ENCODE results near the gene C1QB. TPM values are rescaled to one million over a fixed set of nuclear protein-coding genes. Genes with fewer than 3 reads are reported as not detected.

C1QB gene
- total and polyA plus RNA-seq, 11 donors = 16.6 to 667 (median 77.4) TPM

GRCh38 chr1:22619252-22619651, 33.8 kb upstream of the C1QB start:
- no peak overlapping the region for H3K27ac ChIP-seq
- WGBS, 4 donors = 75 to 78% (median 77%) methylated on average over 7 of the region's 7 CpGs
- no peaks in the 10 kb centered on the region for H3K9me3 ChIP-seq
- peaks cover 0 to 98% (median 29%) of the 10 kb centered on the region in 9 donors for H3K27me3 ChIP-seq
- no peak for ATAC-seq
- TF ChIP-seq CTCF (IDR thresholded peaks at IDR 0.05) = no peak
- TF ChIP-seq POLR2A (IDR thresholded peaks at IDR 0.05) = no peak
- DNase-seq = no peak
- H3K4me3 ChIP-seq = no peak overlapping the region
- H3K4me1 ChIP-seq = no peaks in the 10 kb centered on the region
- intact Hi-C loops (cut with DNase I) = no loop called here
- no peaks in the 10 kb centered on the region for H3K36me3 ChIP-seq

DNA sequence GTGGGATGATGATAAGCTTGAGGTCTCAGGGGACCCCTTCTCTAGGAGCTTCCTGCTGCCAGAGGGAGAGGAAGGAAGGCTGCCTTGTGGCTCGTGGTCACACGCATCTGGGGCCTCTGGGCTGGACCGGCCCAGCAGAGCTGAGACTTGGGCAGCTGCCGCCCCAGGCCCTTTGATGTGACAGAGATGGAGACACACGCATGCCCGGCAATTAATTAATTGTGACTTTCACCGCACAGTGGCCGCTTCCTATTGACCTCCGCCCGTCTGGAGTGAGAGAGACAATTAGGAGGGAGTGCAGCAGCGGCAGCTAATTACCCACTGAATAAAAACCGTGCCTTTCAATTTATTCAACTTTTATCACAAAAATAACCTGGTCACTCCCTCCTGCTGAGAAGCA, 33.2 kb upstream of the C1QB start:
- DNase-seq = no peak
- peaks cover 0 to 98% (median 33%) of the 10 kb centered on the region in 9 donors for H3K27me3 ChIP-seq

GRCh38 chr1:22621761-22622160, 31.3 kb upstream of the C1QB start:
- H3K9me3 ChIP-seq = no peaks in the 10 kb centered on the region
- WGBS, 4 donors = 42 to 71% (median 50%) methylated on average over 3 to 4 of the region's 4 CpGs
- H3K27ac ChIP-seq = no peak overlapping the region
- no peak for ATAC-seq
- intact Hi-C loops (cut with DNase I) = no loop called here
- no peaks in the 10 kb centered on the region for H3K4me1 ChIP-seq
- no peaks in the 10 kb centered on the region for H3K36me3 ChIP-seq
- no peak for TF ChIP-seq POLR2A (IDR thresholded peaks at IDR 0.05)
- no peak for DNase-seq
- H3K4me3 ChIP-seq = no peak overlapping the region
- H3K27me3 ChIP-seq = peaks cover 0 to 98% (median 29%) of the 10 kb centered on the region in 9 donors

More for the DNA sequence above, 33.2 kb upstream of the C1QB start:
- H3K36me3 ChIP-seq = no peaks in the 10 kb centered on the region
- no peaks in the 10 kb centered on the region for H3K9me3 ChIP-seq
- no peak overlapping the region for H3K27ac ChIP-seq
- intact Hi-C loops (cut with DNase I) = no loop called here
- H3K4me3 ChIP-seq = no peak overlapping the region
- no peak for ATAC-seq
- 66 to 71% (median 69%) methylated on average over 12 of the region's 12 CpGs for WGBS, 4 donors
- TF ChIP-seq POLR2A (IDR thresholded peaks at IDR 0.05) (no peak), CTCF (IDR thresholded peaks at IDR 0.05) (no peak)
- H3K4me1 ChIP-seq = no peaks in the 10 kb centered on the region

- 31 to 39% (median 36%) methylated on average over 9 of the region's 9 CpGs for WGBS, 4 donors
- H3K27ac ChIP-seq = no peak overlapping the region
- no peak for DNase-seq
- H3K4me3 ChIP-seq = no peak overlapping the region
- H3K27me3 ChIP-seq = peaks cover 0 to 89% (median 28%) of the 10 kb centered on the region in 9 donors
- ATAC-seq = no peak
- H3K4me1 ChIP-seq = no peaks in the 10 kb centered on the region
- no peaks in the 10 kb centered on the region for H3K36me3 ChIP-seq
- intact Hi-C loops (cut with DNase I) = no loop called here
- TF ChIP-seq POLR2A (IDR thresholded peaks at IDR 0.05) (no peak), CTCF (IDR thresholded peaks at IDR 0.05) (no peak)
- H3K9me3 ChIP-seq = no peaks in the 10 kb centered on the region
Measured at GRCh38 chr1:22625262-22625925, 27.6 kb upstream of the C1QB start.

Data from heart left ventricle (tissue), 16 donors.